Right cardiac atrium (tissue), 5 donors: ENCODE results near the gene CEP192. TPM values are rescaled to one million over a fixed set of nuclear protein-coding genes. Genes with fewer than 3 reads are reported as not detected.

ENCODE experiments used
- polyA plus RNA-seq: library from polyadenylated mRNA; stranded (reverse); fragments of 200-250 nt; gene quantifications from one replicate; pipeline ENCODE4 v1.2.3, GENCODE V29; 2013
- total RNA-seq, 4 donors: library from RNA; stranded (reverse); fragmentation: NEBNext Ultra II Directional; extraction: Animal tissue kit (Norgen Biotek cat#: 25700); gene quantifications; one replicate each; pipeline ENCODE4 v1.2.1, GENCODE V29; 2021
- donor health status: healthy with polysubstance abuse.
- donor health status: DM: no; HTN: yes; CAD: no.
- donor health status: DM: no; HTN: no; CAD: no.
- donor health status: DM: no; HTN: yes; CAD: no; lungs with severe emphysema.
- donor health status: DM: yes; HTN: yes; CAD: no.

CEP192 gene
- total and polyA plus RNA-seq, 5 donors, result 8.2 to 33.5 (median 29.8) TPM

Other genes starting within 250 kb of the CEP192 start
- gene PTPN2, start 107.1 kb upstream of the CEP192 start, total RNA-seq, result 10 to 100 TPM; 15.3 to 16.5 (median 15.5) TPM
- gene PTPN2, start 107.1 kb upstream of the CEP192 start, polyA plus RNA-seq, result 12.3 TPM
- 10 to 100 TPM; 16.1 to 25.0 (median 18.5) TPM for gene SEH1L, start 43.4 kb upstream of the CEP192 start, total RNA-seq
- gene SEH1L, start 43.4 kb upstream of the CEP192 start, polyA plus RNA-seq, result 11.6 TPM
- 100 to 1,000 TPM in 1 of 4 donors, 10 to 100 TPM in 3; 46.6 to 159 (median 70.0) TPM for gene LDLRAD4, start 227.4 kb downstream of the CEP192 start, total RNA-seq
- 25.7 TPM for gene LDLRAD4, start 227.4 kb downstream of the CEP192 start, polyA plus RNA-seq